ENCODE data around the gene PRPF31. TPM values are rescaled to one million over a fixed set of nuclear protein-coding genes. Genes with fewer than 3 reads are reported as not detected.
"Not testable (repeated sequence)": the region's sequence is repeated elsewhere in the genome, so short reads cannot be mapped to it uniquely, and the experiment has no call there.

PRPF31 gene
- total and polyA plus RNA-seq, 8 donors = 22.8 to 98.2 (median 39.5) TPM

DNA sequence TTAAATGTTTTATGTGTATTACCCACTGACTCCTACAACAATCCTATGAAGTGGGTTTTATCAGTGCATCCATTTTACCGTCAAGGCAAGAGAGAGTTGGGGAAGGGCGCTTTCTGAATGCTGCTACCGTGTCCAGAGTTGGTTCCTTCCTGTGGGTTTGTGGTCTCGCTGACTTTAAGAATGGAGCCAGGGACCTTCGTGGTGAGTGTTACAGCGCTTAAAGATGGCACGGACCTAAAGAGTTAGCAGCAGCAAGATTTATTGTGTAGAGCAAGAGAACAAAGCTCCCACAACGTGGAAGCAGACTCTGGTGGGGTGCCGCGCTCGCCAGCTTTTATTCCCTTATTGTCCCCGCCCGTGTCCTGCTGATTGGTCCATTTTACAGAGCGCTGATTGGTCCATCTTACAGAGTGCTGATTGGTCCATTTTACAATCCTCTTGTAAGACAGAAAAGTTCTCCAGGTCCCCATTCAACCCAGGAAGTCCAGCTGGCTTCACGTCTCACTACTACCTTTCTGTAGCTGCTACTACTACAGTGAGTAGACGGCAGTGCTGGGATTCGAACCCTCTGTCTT is 21.0 kb upstream of the PRPF31 start:
- H3K4me3 ChIP-seq = no peak overlapping the region
- TF ChIP-seq POLR2A (IDR thresholded peaks at IDR 0.05) (no peak), EP300 (IDR thresholded peaks at IDR 0.05) (no peak), POLR2AphosphoS5 (IDR thresholded peaks at IDR 0.05) (no peak)
- TF ChIP-seq, protein P1, sequence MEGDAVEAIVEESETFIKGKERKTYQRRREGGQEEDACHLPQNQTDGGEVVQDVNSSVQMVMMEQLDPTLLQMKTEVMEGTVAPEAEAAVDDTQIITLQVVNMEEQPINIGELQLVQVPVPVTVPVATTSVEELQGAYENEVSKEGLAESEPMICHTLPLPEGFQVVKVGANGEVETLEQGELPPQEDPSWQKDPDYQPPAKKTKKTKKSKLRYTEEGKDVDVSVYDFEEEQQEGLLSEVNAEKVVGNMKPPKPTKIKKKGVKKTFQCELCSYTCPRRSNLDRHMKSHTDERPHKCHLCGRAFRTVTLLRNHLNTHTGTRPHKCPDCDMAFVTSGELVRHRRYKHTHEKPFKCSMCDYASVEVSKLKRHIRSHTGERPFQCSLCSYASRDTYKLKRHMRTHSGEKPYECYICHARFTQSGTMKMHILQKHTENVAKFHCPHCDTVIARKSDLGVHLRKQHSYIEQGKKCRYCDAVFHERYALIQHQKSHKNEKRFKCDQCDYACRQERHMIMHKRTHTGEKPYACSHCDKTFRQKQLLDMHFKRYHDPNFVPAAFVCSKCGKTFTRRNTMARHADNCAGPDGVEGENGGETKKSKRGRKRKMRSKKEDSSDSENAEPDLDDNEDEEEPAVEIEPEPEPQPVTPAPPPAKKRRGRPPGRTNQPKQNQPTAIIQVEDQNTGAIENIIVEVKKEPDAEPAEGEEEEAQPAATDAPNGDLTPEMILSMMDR (IDR thresholded peaks at IDR 0.05) = no peak
- 79 to 86% (median 81%) methylated on average over 17 of the region's 17 CpGs for WGBS, 5 donors
- intact Hi-C loops (cut with DNase I; ENCODE audit: low total_unique reads) = no loop called here
- peaks cover 0 to 22% (median 13%) of the 10 kb centered on the region in 4 donors for H3K4me1 ChIP-seq
- DNase-seq = no peak
- H3K9me3 ChIP-seq = no peaks in the 10 kb centered on the region
- peaks cover 0 to 38% (median 19%) of the 10 kb centered on the region in 3 donors for H3K27me3 ChIP-seq
- no peak overlapping the region for H3K27ac ChIP-seq
- H3K36me3 ChIP-seq = no peaks in the 10 kb centered on the region

DNA sequence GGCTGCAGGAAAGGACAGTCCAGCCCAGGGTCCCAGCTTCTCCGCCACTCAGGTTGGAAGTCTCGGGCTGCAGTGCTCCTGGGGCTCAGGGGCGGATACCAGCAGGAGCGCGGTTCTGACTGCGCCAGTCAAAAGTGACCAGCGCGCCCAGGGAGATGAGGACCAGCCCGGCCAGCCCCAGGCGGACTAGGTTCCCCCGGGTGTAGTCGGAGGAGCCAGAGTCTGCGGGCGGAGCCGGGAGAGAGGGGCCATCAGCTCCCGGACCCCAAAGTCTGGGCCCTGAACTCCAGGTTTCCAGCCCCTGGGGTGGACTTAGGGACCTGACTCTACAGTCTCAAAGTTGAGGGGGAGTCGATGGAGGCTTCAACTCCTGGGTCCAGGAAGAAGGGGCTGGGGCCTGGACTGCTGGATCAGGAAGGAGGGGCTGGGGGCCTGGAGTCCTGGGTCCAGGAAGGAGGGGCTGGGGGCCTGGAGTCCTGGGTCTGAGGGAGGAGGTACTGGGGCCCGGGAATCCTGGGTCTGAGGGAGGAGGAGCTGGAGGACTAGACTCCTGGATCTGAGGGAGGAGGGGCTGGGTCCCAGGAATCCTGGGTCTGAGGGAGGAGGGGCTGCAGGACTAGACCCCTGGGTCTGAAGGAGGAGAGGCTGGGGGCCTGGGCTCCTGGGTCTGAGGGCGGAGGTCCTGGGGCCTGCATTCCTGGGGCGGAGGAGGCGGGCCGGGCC is 20.3 kb upstream of the PRPF31 start:
- peaks cover 0 to 32% (median 19%) of the 10 kb centered on the region in 3 donors for H3K27me3 ChIP-seq
- no peaks in the 10 kb centered on the region for H3K36me3 ChIP-seq
- DNase-seq = no peak
- peaks cover 0 to 22% (median 13%) of the 10 kb centered on the region in 4 donors for H3K4me1 ChIP-seq
- H3K4me3 ChIP-seq = peak overlapping the region; percentile 30 to 50 (median 43)
- TF ChIP-seq EP300 (IDR thresholded peaks at IDR 0.05) (no peak), POLR2A (IDR thresholded peaks at IDR 0.05) (no peak), POLR2AphosphoS5 (IDR thresholded peaks at IDR 0.05) (no peak)
- TF ChIP-seq, protein P1 (IDR thresholded peaks at IDR 0.05) = no peak
- no peaks in the 10 kb centered on the region for H3K9me3 ChIP-seq
- 57 to 73% (median 70%) methylated on average over 6 to 22 of the region's 22 CpGs for WGBS, 5 donors
- intact Hi-C loops (cut with DNase I; ENCODE audit: low total_unique reads) = no loop called here
- H3K27ac ChIP-seq = peak overlapping the region in 1 of 5 donors; percentile 65

DNA sequence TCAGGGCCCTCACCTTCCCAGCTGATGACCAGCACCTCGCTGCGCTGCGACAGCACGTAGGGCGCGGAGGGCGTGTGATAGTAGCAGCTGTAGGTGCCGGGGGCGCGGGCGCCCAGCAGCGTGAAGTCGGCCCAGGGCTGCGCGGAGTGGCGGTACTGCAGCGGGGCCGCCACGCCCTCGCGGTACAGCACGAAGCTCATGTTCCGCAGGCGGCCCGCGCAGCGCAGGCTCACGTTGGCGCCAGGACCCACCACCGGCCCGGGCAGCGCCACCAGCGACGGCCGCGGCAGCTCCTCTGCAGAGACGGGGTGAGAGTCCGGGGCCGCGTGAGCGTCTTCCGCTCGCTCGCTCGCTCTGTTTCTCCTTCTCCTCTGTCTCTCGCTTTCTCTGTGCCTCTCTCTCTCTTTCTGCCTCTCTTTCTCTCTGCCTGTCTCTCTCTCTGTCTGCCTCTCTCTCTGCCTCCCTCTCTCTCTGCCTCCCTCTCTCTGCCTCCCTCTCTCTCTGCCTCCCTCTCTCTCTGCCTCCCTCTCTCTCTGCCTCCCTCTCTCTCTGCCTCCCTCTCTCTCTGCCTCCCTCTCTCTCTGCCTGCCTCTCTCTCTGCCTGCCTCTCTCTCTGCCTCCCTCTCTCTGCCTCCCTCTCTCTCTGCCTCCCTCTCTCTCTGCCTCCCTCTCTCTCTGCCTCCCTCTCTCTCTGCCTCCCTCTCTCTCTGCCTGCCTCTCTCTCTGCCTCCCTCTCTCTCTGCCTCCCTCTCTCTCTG is 19.5 kb upstream of the PRPF31 start:
- H3K36me3 ChIP-seq; H3K9me3 ChIP-seq; intact Hi-C loops (cut with DNase I; ENCODE audit: low total_unique reads): not testable (repeated sequence)
- TF ChIP-seq, protein P1 (IDR thresholded peaks at IDR 0.05) = peak in 1 of 7 experiments; percentile 25
- Histone ChIP-seq H3K4me3 (peak overlapping the region; percentile 30 to 50 (median 43)), H3K27me3 (peaks cover 0 to 31% (median 19%) of the 10 kb centered on the region in 3 donors), H3K4me1 (peaks cover 0 to 22% (median 13%) of the 10 kb centered on the region in 4 donors), H3K27ac (peak overlapping the region in 1 of 5 donors; percentile 72)
- 0 to 1% (median 1%) methylated on average over 19 to 46 of the region's 46 CpGs for WGBS, 5 donors
- DNase-seq = peak; percentile 54 to 78

GRCh38 chr19:54096617-54097106 is 18.9 kb upstream of the PRPF31 start:
- Histone ChIP-seq H3K27me3 (peaks cover 0 to 31% (median 19%) of the 10 kb centered on the region in 3 donors), H3K4me1 (peaks cover 0 to 22% (median 13%) of the 10 kb centered on the region in 4 donors), H3K4me3 (peak overlapping the region in 3 of 4 donors; percentile 18 to 50 (median 49)), H3K36me3 (no peaks in the 10 kb centered on the region), H3K9me3 (no peaks in the 10 kb centered on the region), H3K27ac (peak overlapping the region in 2 of 5 donors; percentile 60 to 72)
- TF ChIP-seq, protein P1 (IDR thresholded peaks at IDR 0.05) = no peak
- TF ChIP-seq POLR2AphosphoS5 (IDR thresholded peaks at IDR 0.05) (no peak), POLR2A (IDR thresholded peaks at IDR 0.05) (no peak), EP300 (IDR thresholded peaks at IDR 0.05) (no peak)
- no peak for DNase-seq
- intact Hi-C loops (cut with DNase I; ENCODE audit: low total_unique reads) = no loop called here
- WGBS, 5 donors = 8 to 17% (median 11%) methylated on average over 14 of the region's 14 CpGs
